Tongue (tissue), 2 donors: ENCODE measurements around the gene MCM9. TPM values are rescaled to one million over a fixed set of nuclear protein-coding genes. Genes with fewer than 3 reads are reported as not detected.
"Not testable (repeated sequence)": the region's sequence is repeated elsewhere in the genome, so short reads cannot be mapped to it uniquely, and the experiment has no call there.

ENCODE experiments used
- DNase-seq: peaks from one replicate; pipeline ENCODE4 v3.0.0-alpha.2; 2015
- total RNA-seq: library from RNA; depleted of rRNA; stranded (reverse); fragments of >200 nt; gene quantifications from one replicate; pipeline ENCODE4 v1.2.3, GENCODE V29; 2014

MCM9 gene
- total RNA-seq, 1 donor from 2014 or later = 20.7 TPM

- no peak for DNase-seq
These were observed 166.0 kb downstream of the MCM9 start for GRCh38 chr6:118768904-118769325.

- no peak for DNase-seq
These were observed 166.5 kb downstream of the MCM9 start for GRCh38 chr6:118768441-118768840.

GRCh38 chr6:118765316-118765715, 169.6 kb downstream of the MCM9 start:
- DNase-seq = not testable (repeated sequence)

- no peak for DNase-seq
These were observed 170.2 kb downstream of the MCM9 start for GRCh38 chr6:118764766-118765165.

Other genes with a start within 250 kb of the MCM9 start
- gene ASF1A, start 41.0 kb downstream of the MCM9 start, total RNA-seq = 27.5 TPM
- gene FAM184A, start 143.5 kb upstream of the MCM9 start, total RNA-seq = 16.4 TPM